GM18511 (cell line): ENCODE results near the gene MLIP.

ENCODE experiments used
- ATAC-seq: cut with Tn5 transposase; IDR thresholded peaks from one replicate; pipeline ENCODE4 v1.9.1; 2021; ENCODE audit warnings: mild to moderate bottlenecking, moderate library complexity; ENCODE audit not compliant: unreplicated experiment

Gene MLIP

GRCh38 chr6:54266400-54266923 lies 155.2 kb downstream of the MLIP start:
- ATAC-seq, result no peak

DNA sequence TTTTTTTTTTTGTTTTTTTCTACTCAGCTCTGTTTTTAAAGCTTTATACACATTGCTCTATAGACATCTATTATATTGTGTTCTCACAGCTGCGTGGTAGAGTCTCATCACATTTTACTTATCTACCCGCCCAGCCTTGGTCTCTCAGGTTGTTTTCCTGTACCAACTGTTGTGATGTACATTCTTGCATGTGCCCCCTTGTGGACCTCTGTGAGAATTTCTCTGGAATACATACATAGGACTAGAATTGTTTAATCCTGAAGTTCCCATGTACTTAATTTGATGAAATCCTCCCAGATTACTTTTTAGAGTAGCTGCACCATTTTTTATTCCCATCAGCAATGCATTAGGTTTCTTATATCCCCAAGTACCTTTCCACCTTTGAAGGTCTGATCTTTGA lies 156.6 kb downstream of the MLIP start:
- no peak for ATAC-seq

- peak; percentile 9 for ATAC-seq
These were observed 162.1 kb downstream of the MLIP start for GRCh38 chr6:54273214-54273820.

GRCh38 chr6:54274383-54274782 lies 163.1 kb downstream of the MLIP start:
- no peak for ATAC-seq

- ATAC-seq, result no peak
These were observed 170.9 kb downstream of the MLIP start for GRCh38 chr6:54282186-54282585.

- no peak for ATAC-seq
These were observed 173.1 kb downstream of the MLIP start for GRCh38 chr6:54284161-54284860.

DNA sequence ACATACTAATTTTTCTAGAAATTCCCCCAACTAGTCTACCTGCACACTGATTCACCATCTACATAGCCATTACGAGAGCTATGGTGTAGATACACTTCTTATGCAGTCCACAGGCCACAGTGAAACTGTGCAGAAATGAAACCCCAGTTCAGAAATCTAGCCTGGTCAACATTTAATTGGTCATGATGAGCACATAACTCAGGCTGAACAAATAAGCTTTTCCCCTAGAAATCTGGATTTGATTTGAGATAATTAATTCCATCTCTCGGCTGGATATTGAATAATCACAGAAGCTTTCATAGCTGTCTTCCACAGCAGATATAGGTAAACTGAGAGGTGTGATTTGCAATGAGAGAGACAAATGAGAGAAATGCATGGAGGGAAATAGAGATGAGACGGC lies 174.4 kb downstream of the MLIP start:
- ATAC-seq, result no peak

DNA sequence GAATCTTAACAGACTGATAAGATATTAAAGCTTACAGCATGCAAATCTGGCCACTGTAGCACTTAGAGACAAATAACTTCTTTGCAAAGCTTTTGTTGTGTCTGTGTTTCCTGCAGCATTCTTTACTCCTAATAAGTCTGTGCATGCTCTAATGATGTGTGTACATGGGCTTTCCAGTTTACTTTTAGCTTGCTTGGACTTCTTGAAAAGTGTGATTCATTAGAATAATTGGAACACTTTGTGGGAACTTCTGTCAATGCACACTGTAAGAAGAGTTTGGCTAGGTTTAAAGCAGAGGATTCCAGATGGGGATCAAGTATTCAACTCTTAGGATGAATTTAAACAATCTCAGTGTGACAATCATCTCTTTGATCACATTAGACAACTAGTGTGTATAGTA lies 174.9 kb downstream of the MLIP start:
- no peak for ATAC-seq

DNA sequence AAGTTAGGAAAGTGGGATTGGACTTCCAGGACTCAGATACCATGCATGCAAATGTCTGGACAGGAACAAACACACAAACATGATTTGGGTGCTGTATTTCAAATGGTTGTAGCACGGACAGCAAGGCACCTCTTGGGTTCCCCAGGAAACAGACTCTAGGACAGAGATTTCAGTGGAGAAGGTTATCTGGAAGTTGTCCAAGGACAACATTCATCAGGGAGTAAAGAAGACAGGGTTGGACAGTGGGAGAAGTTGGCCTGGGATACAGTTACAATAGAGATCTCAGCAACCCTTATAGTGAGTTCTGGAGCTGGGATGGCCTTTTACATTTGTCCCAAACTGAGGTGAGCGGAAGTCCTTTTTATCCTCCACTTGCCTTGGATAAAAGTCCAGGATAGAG lies 177.2 kb downstream of the MLIP start:
- ATAC-seq, result no peak

DNA sequence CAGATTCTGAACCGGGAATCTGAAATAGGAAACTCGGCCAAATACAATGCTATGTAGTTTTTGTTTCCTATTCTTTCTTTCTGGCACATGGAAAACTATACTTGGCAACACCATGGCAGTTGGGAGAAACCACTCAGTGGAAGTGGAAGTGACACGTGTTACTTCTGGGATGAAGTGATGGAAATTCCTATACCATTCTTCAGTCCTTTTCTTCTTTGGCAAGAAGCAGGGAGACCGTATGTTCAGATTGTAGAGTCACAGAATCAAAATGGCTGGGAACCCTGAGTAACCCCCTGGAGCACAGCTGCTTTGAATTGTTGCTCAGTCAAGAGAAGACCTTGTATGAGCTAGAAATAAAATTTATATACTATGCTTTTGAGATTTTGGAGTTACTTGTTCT lies 178.2 kb downstream of the MLIP start:
- ATAC-seq, result no peak

DNA sequence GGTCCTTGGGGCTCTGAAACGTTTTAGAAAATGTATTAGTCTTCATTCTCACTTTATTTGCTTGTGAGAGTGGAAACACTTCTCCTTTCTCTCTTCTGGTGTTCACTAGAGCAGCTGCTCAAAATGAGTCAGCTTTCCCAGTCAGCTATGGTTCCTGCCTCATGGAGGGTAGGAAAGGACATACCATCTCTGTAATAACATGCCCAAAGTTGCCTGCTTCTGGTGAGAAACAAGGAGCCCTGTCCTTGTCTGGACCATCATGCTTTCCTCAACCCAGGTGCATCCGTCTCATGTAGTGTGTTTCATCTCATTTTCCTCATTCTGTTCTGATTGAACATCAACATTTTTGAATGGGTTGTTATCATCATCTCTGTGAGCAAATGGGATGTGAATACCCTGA lies 179.9 kb downstream of the MLIP start:
- peak; percentile 77 for ATAC-seq

DNA sequence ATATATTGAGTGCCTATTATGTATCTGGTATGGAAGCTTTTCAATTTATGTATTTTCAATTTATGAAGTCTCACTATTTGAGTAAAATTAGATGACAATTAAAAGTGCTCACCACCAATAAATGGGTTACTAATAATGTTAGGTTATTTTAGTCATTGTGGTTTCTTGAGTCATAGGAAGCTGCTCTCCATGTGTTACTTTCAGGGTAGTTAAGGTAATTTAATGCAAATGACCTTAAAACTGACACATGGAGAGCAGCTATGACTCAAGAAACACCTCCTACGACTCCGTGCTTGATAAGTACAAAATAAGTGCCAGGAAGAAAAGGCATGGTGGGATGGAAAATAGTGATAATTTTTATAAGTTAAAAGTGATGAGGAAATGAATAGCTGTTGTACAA lies 180.5 kb downstream of the MLIP start:
- peak; percentile 92 for ATAC-seq

- no peak for ATAC-seq
These were observed 183.8 kb downstream of the MLIP start for GRCh38 chr6:54294965-54295532.

DNA sequence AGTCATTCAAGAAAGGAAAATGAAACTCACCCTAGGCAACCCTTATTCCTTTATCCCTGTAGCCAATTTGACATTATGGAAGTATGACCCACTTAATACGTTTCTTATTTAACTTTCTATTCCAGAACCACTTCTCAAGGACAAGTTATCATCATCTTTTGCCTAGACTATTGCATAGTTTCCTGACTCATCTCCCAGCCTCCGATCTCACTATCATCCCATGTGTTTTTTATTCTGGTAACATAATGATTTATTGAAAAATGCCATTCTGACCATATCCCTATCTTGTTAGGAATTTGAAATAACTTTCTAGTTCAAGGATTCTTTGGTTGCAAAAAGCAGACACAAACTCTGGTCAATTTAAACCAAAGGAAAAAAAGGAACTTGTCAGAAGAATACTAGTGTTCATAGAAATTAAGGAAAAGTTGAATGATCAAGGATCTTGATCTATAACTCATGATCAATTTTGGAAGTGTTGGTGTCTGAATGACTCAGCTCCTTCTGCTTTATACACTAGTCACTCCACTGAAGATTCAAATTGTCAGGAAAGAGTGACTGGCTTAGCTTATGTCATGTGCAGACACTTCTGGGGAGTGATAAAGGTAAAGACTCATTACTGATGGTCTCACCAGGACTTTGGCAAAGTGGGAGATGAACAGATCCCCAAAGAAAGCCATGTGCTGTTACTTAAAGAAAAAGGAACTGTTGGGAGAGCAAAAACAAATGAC lies 188.5 kb downstream of the MLIP start:
- ATAC-seq, result no peak

- no peak for ATAC-seq
These were observed 190.5 kb downstream of the MLIP start for GRCh38 chr6:54301770-54302169.

DNA sequence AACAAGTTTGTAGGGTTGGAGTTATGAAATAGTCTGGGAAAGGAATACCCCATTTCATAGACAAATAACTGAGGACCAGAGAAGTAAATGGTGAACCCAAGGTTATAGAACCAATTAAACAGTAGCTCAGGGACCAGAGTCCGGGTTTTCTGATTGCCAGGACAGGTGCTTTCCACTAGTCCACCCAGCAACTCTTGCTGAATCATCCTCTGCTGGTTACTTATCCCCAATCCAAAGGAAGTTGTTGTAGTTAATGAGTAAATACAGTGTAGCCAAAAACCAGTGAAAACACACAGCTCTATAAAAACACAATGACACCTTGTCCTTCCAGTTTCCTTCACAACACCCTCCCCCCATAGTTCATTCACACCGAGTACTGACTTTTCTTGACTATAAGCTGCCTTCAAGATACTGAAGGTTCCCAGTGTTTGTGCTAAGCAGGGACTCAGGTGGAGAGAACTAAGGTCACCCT lies 196.2 kb downstream of the MLIP start:
- ATAC-seq, result peak; percentile 71

GRCh38 chr6:54308289-54308985 lies 197.2 kb downstream of the MLIP start, which contains the start of gene TINAG:
Gene TINAG, plus strand, starts transcription at chr6:54308441. Its CDS starts 110 bp downstream, at chr6:54308551.
- peak; percentile 48 for ATAC-seq

- ATAC-seq, result no peak
These were observed 197.7 kb downstream of the MLIP start for GRCh38 chr6:54308986-54309315.

GRCh38 chr6:54310377-54311152 lies 199.3 kb downstream of the MLIP start:
- ATAC-seq, result no peak

DNA sequence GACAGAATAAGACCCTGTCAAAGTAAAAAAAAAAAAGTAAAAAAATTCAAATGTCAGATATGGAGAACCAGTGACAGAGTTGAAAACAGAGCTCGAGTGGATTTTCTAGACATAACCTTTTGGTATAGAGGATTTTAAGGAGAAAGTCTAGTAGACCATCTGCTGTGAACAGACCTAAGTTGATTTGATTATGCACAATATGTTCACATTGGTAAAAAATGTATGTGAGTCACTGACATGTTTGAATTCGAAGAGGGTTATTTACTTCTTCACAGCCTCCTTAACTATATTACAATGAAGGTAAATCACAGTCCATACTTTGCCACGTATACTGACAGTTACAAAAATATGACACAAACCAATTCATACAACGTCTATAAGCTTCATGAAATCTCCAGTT lies 204.4 kb downstream of the MLIP start:
- ATAC-seq, result no peak
